Measurements from ENCODE around the gene ANO6. TPM values are rescaled to one million over a fixed set of nuclear protein-coding genes. Genes with fewer than 3 reads are reported as not detected.

Gene ANO6
- polyA plus RNA-seq, 1 donor (not counting 4 experiments of a cell fraction or from before 2014, with no cell fraction given), result 64.3 TPM

DNA sequence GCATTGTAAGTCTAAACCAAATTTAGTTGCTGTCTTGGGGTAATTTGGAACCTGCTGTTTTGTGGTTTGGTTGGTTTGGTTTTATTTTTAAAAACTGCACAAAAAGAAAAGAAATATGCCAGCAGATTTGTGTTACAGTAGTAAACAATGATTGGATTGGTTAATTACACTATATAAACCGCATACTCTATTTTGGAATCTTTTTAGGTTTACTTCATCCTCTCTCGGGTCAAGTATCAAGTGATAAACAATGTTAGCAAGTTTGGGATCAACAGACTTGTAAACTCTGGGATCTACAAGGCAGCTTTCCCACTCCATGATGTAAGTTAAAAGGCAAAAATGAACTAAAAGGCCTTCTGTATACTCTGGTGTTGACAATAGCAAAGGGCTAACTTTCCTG is 132.4 kb downstream of the ANO6 start:
- no peak overlapping the region for H3K27ac ChIP-seq (ENCODE audit: control insufficient read depth, insufficient read depth, low read length)
- DNase-seq (ENCODE audit: low read depth, low spot score) (no peak), FAIRE-seq (no peak)
- peaks cover 2% of the 10 kb centered on the region for H3K4me1 ChIP-seq (ENCODE audit: control insufficient read depth, extremely low read depth, insufficient read depth, low read length)
- H3K36me3 ChIP-seq (ENCODE audit: control insufficient read depth in 2 of 2, extremely low read depth in 1 of 2, insufficient read depth in 2 of 2, low read length in 2 of 2), result peaks cover 21 to 31% of the 10 kb centered on the region in 2 experiments
- TF ChIP-seq, protein P1, sequence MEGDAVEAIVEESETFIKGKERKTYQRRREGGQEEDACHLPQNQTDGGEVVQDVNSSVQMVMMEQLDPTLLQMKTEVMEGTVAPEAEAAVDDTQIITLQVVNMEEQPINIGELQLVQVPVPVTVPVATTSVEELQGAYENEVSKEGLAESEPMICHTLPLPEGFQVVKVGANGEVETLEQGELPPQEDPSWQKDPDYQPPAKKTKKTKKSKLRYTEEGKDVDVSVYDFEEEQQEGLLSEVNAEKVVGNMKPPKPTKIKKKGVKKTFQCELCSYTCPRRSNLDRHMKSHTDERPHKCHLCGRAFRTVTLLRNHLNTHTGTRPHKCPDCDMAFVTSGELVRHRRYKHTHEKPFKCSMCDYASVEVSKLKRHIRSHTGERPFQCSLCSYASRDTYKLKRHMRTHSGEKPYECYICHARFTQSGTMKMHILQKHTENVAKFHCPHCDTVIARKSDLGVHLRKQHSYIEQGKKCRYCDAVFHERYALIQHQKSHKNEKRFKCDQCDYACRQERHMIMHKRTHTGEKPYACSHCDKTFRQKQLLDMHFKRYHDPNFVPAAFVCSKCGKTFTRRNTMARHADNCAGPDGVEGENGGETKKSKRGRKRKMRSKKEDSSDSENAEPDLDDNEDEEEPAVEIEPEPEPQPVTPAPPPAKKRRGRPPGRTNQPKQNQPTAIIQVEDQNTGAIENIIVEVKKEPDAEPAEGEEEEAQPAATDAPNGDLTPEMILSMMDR (optimal IDR thresholded peaks at IDR 0.05 in 1 of 3, IDR thresholded peaks at IDR 0.05 in 1 of 3, conservative IDR thresholded peaks at IDR 0.05 in 1 of 3; ENCODE audit: extremely low read depth in 1 of 3, insufficient read depth in 2 of 3, low read length in 3 of 3), result no peak
- TF ChIP-seq EZH2 (IDR thresholded peaks at IDR 0.05; ENCODE audit: low read length), result no peak
- H3K9me1 ChIP-seq (ENCODE audit: control insufficient read depth, extremely low read depth, insufficient read depth, low read length), result no peaks in the 10 kb centered on the region
- H3K79me2 ChIP-seq (ENCODE audit: control insufficient read depth, insufficient read depth, low read length), result peaks cover 2% of the 10 kb centered on the region
- dilution Hi-C loops (cut with MboI; ENCODE audit: extremely low pct_ligation_motif_present, low sequenced_read_pairs), result no loop called here
- H3K9ac ChIP-seq (ENCODE audit: control insufficient read depth, extremely low read depth, insufficient read depth, low read length), result no peak overlapping the region
- no peaks in the 10 kb centered on the region for H3K9me3 ChIP-seq (ENCODE audit: control insufficient read depth, low read depth, low read length)
- H4K20me1 ChIP-seq (ENCODE audit: control insufficient read depth, extremely low read depth, insufficient read depth, low read length), result no peaks in the 10 kb centered on the region
- H3K4me2 ChIP-seq (ENCODE audit: control insufficient read depth, extremely low read depth, insufficient read depth, low read depth, low read length), result no peak overlapping the region
- H3K27me3 ChIP-seq (ENCODE audit: control insufficient read depth, extremely low read depth, insufficient read depth, low read length), result no peaks in the 10 kb centered on the region
- H2AFZ ChIP-seq (ENCODE audit: control insufficient read depth, low read length), result no peak overlapping the region
- no peak overlapping the region for H3K4me3 ChIP-seq (ENCODE audit: control insufficient read depth in 2 of 3, extremely low read depth in 1 of 3, insufficient read depth in 2 of 3, low read depth in 1 of 3, low read length in 3 of 3)

DNA sequence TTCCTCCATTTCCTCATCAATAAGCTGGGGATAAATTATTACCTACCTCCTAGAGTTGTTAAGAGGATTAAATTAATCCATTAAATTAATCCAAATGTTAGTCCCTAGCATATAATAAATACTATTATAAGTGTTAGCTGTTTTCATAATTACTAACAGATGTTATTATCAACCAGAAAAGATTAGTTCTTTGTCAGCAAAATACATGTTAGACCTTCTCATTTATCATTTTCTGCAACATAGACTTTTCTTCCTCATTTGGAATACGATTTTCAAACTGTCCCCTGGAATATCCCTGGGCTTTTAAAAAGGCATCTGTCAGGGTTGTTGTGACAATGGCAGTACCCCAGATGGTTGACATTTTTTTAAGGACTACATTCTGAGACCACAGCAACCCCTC is 133.1 kb downstream of the ANO6 start:
- dilution Hi-C loops (cut with MboI; ENCODE audit: extremely low pct_ligation_motif_present, low sequenced_read_pairs), result no loop called here
- H3K4me3 ChIP-seq (ENCODE audit: control insufficient read depth in 2 of 3, extremely low read depth in 1 of 3, insufficient read depth in 2 of 3, low read depth in 1 of 3, low read length in 3 of 3), result no peak overlapping the region
- TF ChIP-seq, protein P1 (optimal IDR thresholded peaks at IDR 0.05 in 1 of 3, IDR thresholded peaks at IDR 0.05 in 1 of 3, conservative IDR thresholded peaks at IDR 0.05 in 1 of 3; ENCODE audit: extremely low read depth in 1 of 3, insufficient read depth in 2 of 3, low read length in 3 of 3), result no peak
- TF ChIP-seq EZH2 (IDR thresholded peaks at IDR 0.05; ENCODE audit: low read length), result no peak
- H4K20me1 ChIP-seq (ENCODE audit: control insufficient read depth, extremely low read depth, insufficient read depth, low read length), result no peaks in the 10 kb centered on the region
- FAIRE-seq, result no peak
- peaks cover 2% of the 10 kb centered on the region for H3K79me2 ChIP-seq (ENCODE audit: control insufficient read depth, insufficient read depth, low read length)
- H3K4me2 ChIP-seq (ENCODE audit: control insufficient read depth, extremely low read depth, insufficient read depth, low read depth, low read length), result no peak overlapping the region
- H3K9me3 ChIP-seq (ENCODE audit: control insufficient read depth, low read depth, low read length), result no peaks in the 10 kb centered on the region
- no peaks in the 10 kb centered on the region for H3K27me3 ChIP-seq (ENCODE audit: control insufficient read depth, extremely low read depth, insufficient read depth, low read length)
- H3K27ac ChIP-seq (ENCODE audit: control insufficient read depth, insufficient read depth, low read length), result no peak overlapping the region
- H3K9ac ChIP-seq (ENCODE audit: control insufficient read depth, extremely low read depth, insufficient read depth, low read length), result no peak overlapping the region
- no peak overlapping the region for H2AFZ ChIP-seq (ENCODE audit: control insufficient read depth, low read length)
- H3K9me1 ChIP-seq (ENCODE audit: control insufficient read depth, extremely low read depth, insufficient read depth, low read length), result no peaks in the 10 kb centered on the region
- DNase-seq (ENCODE audit: low read depth, low spot score), result no peak
- H3K4me1 ChIP-seq (ENCODE audit: control insufficient read depth, extremely low read depth, insufficient read depth, low read length), result no peaks in the 10 kb centered on the region
- H3K36me3 ChIP-seq (ENCODE audit: control insufficient read depth in 2 of 2, extremely low read depth in 1 of 2, insufficient read depth in 2 of 2, low read length in 2 of 2), result peaks cover 21 to 34% of the 10 kb centered on the region in 2 experiments

All from keratinocyte (primary cell).